GM12874 (cell line): ENCODE results near the gene DROSHA.

ENCODE experiments used
- CTCF ChIP-seq: IDR thresholded peaks from 2 replicates; pipeline ENCODE4 v1.5.1; 2011; ENCODE audit warnings: low read depth, mild to moderate bottlenecking, control low read depth, low read length, moderate library complexity; ENCODE audit not compliant: insufficient read depth

The DROSHA gene

GRCh38 chr5:31377274-31377946, 154.5 kb downstream of the DROSHA start:
- TF ChIP-seq CTCF, result no peak

- TF ChIP-seq CTCF, result no peak
Observed at GRCh38 chr5:31375999-31376720, 155.7 kb downstream of the DROSHA start.

- no peak for TF ChIP-seq CTCF
Observed at GRCh38 chr5:31372124-31372523, 159.8 kb downstream of the DROSHA start.

- TF ChIP-seq CTCF, result no peak
Observed at GRCh38 chr5:31366941-31367340, 165.0 kb downstream of the DROSHA start.

GRCh38 chr5:31365776-31366175, 166.1 kb downstream of the DROSHA start:
- no peak for TF ChIP-seq CTCF

- TF ChIP-seq CTCF, result no peak
Observed at GRCh38 chr5:31364881-31365636, 166.8 kb downstream of the DROSHA start.

GRCh38 chr5:31362931-31363568, 168.8 kb downstream of the DROSHA start:
- no peak for TF ChIP-seq CTCF
